A673 (cell line): ENCODE measurements around the gene SPACA6. TPM values are rescaled to one million over a fixed set of nuclear protein-coding genes. Genes with fewer than 3 reads are reported as not detected.

ENCODE experiments used
- BruUV-seq: library from RNA; stranded (reverse); fragments of 400-500 nt; replicated peaks from 2 replicates; lab custom pipeline; 2021; lab: Mats Ljungman, UMichigan
- CTCF ChIA-PET: fragments of 300-600 bp; sonication (Branson Sonifier 250); formaldehyde crosslinking; loops from one replicate; lab custom pipeline; 2022; ENCODE audit warnings: antibody characterized with exemption; lab: Charles Lee
- POLR2A ChIA-PET: fragments of 300-600 bp; sonication (Branson Sonifier 250); formaldehyde crosslinking; loops from one replicate; lab custom pipeline; 2022; ENCODE audit warnings: antibody characterized with exemption; ENCODE audit not compliant: low non-redundant PET; lab: Charles Lee
- DNase-seq: peaks from one replicate; pipeline ENCODE4 v3.0.0-alpha.2; 2015; ENCODE audit warnings: low spot score
- H3K27ac ChIP-seq: fragments of 200-600 bp; sonication (generic); 2 replicates; pipeline ENCODE4 v1.5.1; 2016; ENCODE audit warnings: mixed run types, low read depth, mild to moderate bottlenecking, mixed read lengths, antibody characterized with exemption, low read length; ENCODE audit not compliant: poor library complexity, severe bottlenecking
- H3K27me3 ChIP-seq: fragments of 200-600 bp; sonication (generic); replicated peaks from 2 replicates; pipeline ENCODE4 v1.6.1; 2017; ENCODE audit warnings: mixed run types, low read depth, mild to moderate bottlenecking, mixed read lengths, antibody characterized with exemption, low read length; ENCODE audit not compliant: insufficient read depth, poor library complexity
- H3K36me3 ChIP-seq: fragments of 200-600 bp; sonication (generic); 2 replicates; pipeline ENCODE4 v1.6.1; 2016; ENCODE audit warnings: mixed run types, mild to moderate bottlenecking, mixed read lengths, antibody characterized with exemption, low read length; ENCODE audit not compliant: insufficient read depth, poor library complexity, severe bottlenecking
- H3K4me1 ChIP-seq: fragments of 200-600 bp; sonication (generic); 2 replicates; pipeline ENCODE4 v1.6.1; 2017; ENCODE audit warnings: mixed run types, mild to moderate bottlenecking, mixed read lengths, antibody characterized with exemption, low read length; ENCODE audit not compliant: insufficient read depth, poor library complexity, severe bottlenecking
- H3K4me3 ChIP-seq: fragments of 200-600 bp; sonication (generic); 2 replicates; pipeline ENCODE4 v1.5.1; 2016; ENCODE audit warnings: low read depth, mixed run types, mild to moderate bottlenecking, mixed read lengths, low read length; ENCODE audit not compliant: poor library complexity, severe bottlenecking
- H3K9me3 ChIP-seq: fragments of 200-600 bp; sonication (generic); 2 replicates; pipeline ENCODE4 v1.6.1; 2016; ENCODE audit warnings: mixed run types, low read depth, mild to moderate bottlenecking, mixed read lengths, antibody characterized with exemption, low read length; ENCODE audit not compliant: poor library complexity, severe bottlenecking
- CTCF ChIP-seq: fragments of 300-800, 200-600 bp; sonication (generic); conservative IDR thresholded peaks from 2 replicates; pipeline ENCODE4 v1.5.1; 2017; ENCODE audit warnings: low read depth, mild to moderate bottlenecking, antibody characterized with exemption, low read length, moderate library complexity, mixed read lengths
- EZH2 ChIP-seq: fragments of 200-600 bp; sonication (generic); IDR thresholded peaks from 2 replicates; pipeline ENCODE4 v1.6.1; 2017; ENCODE audit warnings: borderline replicate concordance, low read depth, mild to moderate bottlenecking, mixed read lengths, antibody characterized with exemption, low read length; ENCODE audit not compliant: poor library complexity, severe bottlenecking
- intact Hi-C: fragments of 100-400 bp; cut with micrococcal nuclease; formaldehyde crosslinking; loops from one replicate; pipeline ENCODE4 v1.10.0; 2022; ENCODE audit not compliant: unreplicated experiment
- total RNA-seq: library from RNA; stranded (reverse); gene quantifications from 2 replicates; pipeline ENCODE4 v1.2.3, GENCODE V29; 2021

SPACA6 gene
- total RNA-seq, 1 experiment from 2014 or later = 28.6 TPM

- DNase-seq = no peak
- TF ChIP-seq CTCF = no peak
- TF ChIP-seq EZH2 = no peak
- peaks cover 10% of the 10 kb centered on the region for H3K4me1 ChIP-seq
- ChIA-PET POLR2A (no interaction called here), CTCF (no interaction called here)
- no peaks in the 10 kb centered on the region for H3K27me3 ChIP-seq
- no peak overlapping the region for H3K27ac ChIP-seq
- intact Hi-C loops = no loop called here
- H3K4me3 ChIP-seq = no peak overlapping the region
- peaks cover 47% of the 10 kb centered on the region for H3K36me3 ChIP-seq
- no TSS peak for BruUV-seq
- no peaks in the 10 kb centered on the region for H3K9me3 ChIP-seq
These were observed 2.0 kb downstream of the SPACA6 start for GRCh38 chr19:51695088-51695487.

GRCh38 chr19:51695702-51696315, 2.7 kb downstream of the SPACA6 start:
- H3K9me3 ChIP-seq = no peaks in the 10 kb centered on the region
- H3K4me3 ChIP-seq = no peak overlapping the region
- no TSS peak for BruUV-seq
- POLR2A ChIA-PET = no interaction called here
- CTCF ChIA-PET = no interaction called here
- intact Hi-C loops = no loop called here
- H3K4me1 ChIP-seq = peaks cover 10% of the 10 kb centered on the region
- no peak overlapping the region for H3K27ac ChIP-seq
- TF ChIP-seq CTCF (no peak), EZH2 (no peak)
- peaks cover 50% of the 10 kb centered on the region for H3K36me3 ChIP-seq
- no peaks in the 10 kb centered on the region for H3K27me3 ChIP-seq
- no peak for DNase-seq

GRCh38 chr19:51696606-51697005, 3.5 kb downstream of the SPACA6 start:
- no peak overlapping the region for H3K4me3 ChIP-seq
- ChIA-PET POLR2A (no interaction called here), CTCF (no interaction called here)
- peaks cover 56% of the 10 kb centered on the region for H3K36me3 ChIP-seq
- H3K27me3 ChIP-seq = no peaks in the 10 kb centered on the region
- intact Hi-C loops = no loop called here
- DNase-seq = no peak
- H3K4me1 ChIP-seq = peaks cover 6% of the 10 kb centered on the region
- H3K27ac ChIP-seq = no peak overlapping the region
- no peak for TF ChIP-seq EZH2
- no peak for TF ChIP-seq CTCF
- BruUV-seq = no TSS peak
- H3K9me3 ChIP-seq = no peaks in the 10 kb centered on the region
